SK-N-SH (cell line): ENCODE data around the gene LGR6. TPM values are rescaled to one million over a fixed set of nuclear protein-coding genes. Genes with fewer than 3 reads are reported as not detected.

ENCODE experiments used
- CTCF ChIA-PET: fragments of 300-600, 350-600 bp; formaldehyde crosslinking; extraction: SDS; loops from one replicate; lab custom pipeline; 2021; lab: Yijun Ruan, JAX
- POLR2A ChIA-PET: fragments of 350-600 bp; sonication (Branson Sonifier 250); formaldehyde crosslinking; extraction: SDS; loops from one replicate; lab custom pipeline; 2020; ENCODE audit warnings: antibody characterized with exemption, inconsistent platforms; lab: Yijun Ruan, JAX
- DNase-seq: peaks from one replicate; pipeline ENCODE4 v3.0.0; 2012
- H2AFZ ChIP-seq: fragments of 200-600 bp; sonication (generic); 2 replicates; pipeline ENCODE4 v1.8.1; 2016; ENCODE audit warnings: antibody characterized with exemption, mild to moderate bottlenecking, low read depth
- H3F3A ChIP-seq: fragments of 200-600 bp; sonication (generic); replicated peaks from 2 replicates; pipeline ENCODE3; 2016; ENCODE audit warnings: antibody characterized with exemption, mild to moderate bottlenecking; ENCODE audit not compliant: insufficient read depth
- H3K27ac ChIP-seq, 2 experiments: fragments of 200-500 bp in 1 of 2; fragments of 200-600 bp in 1 of 2; sonication (Bioruptor generic) in 1 of 2; sonication (generic), shearing (Covaris generic) in 1 of 2; 2 replicates each; pipeline versions ENCODE4 v1.5.1 to v1.6.1; 2014 to 2016; ENCODE audit warnings: low read depth in 2 of 2, inconsistent platforms in 1 of 2, low read length in 1 of 2, mild to moderate bottlenecking in 1 of 2, mixed read lengths in 1 of 2
- H3K27me3 ChIP-seq: fragments of 200-600 bp; sonication (generic), shearing (Covaris generic); 2 replicates; pipeline ENCODE4 v1.6.1; 2016; ENCODE audit warnings: mixed run types; ENCODE audit not compliant: insufficient read depth
- H3K36me3 ChIP-seq, 2 experiments: fragments of 200-500 bp in 1 of 2; fragments of 200-600 bp in 1 of 2; sonication (Bioruptor generic) in 1 of 2; sonication (generic) in 1 of 2; replicated peaks in 1 of 2; 2 replicates each; pipeline versions ENCODE3 to v1.5.1; 2014 to 2016; ENCODE audit warnings: low read length in 1 of 2, mild to moderate bottlenecking in 1 of 2; ENCODE audit not compliant: insufficient read depth in 2 of 2, control insufficient read depth in 1 of 2
- H3K4me1 ChIP-seq, 2 experiments: fragments of 200-500 bp in 1 of 2; fragments of 200-600 bp in 1 of 2; sonication (Bioruptor generic) in 1 of 2; sonication (generic), shearing (Covaris generic) in 1 of 2; 2 replicates each; pipeline versions ENCODE4 v1.5.1 to v1.6.1; 2014 to 2016; ENCODE audit warnings: low read depth in 1 of 2, low read length in 1 of 2, mixed run types in 1 of 2; ENCODE audit not compliant: insufficient read depth in 2 of 2, control insufficient read depth in 1 of 2
- H3K4me2 ChIP-seq: fragments of 200-600 bp; sonication (generic), shearing (Covaris generic); 2 replicates; pipeline ENCODE4 v1.6.1; 2017; ENCODE audit warnings: mixed run types
- H3K4me3 ChIP-seq, 2 experiments: fragments of 200-500 bp in 1 of 2; fragments of 200-600 bp in 1 of 2; sonication (Bioruptor generic) in 1 of 2; sonication (generic), shearing (Covaris generic) in 1 of 2; 2 replicates each; pipeline versions ENCODE4 v1.5.1 to v1.8.1; 2014 to 2016; ENCODE audit warnings: low read depth in 2 of 2, inconsistent platforms in 1 of 2, low read length in 1 of 2, mild to moderate bottlenecking in 1 of 2, mixed read lengths in 1 of 2, moderate library complexity in 1 of 2
- H3K79me2 ChIP-seq: fragments of 200-600 bp; sonication (generic); 2 replicates; pipeline ENCODE4 v1.8.1; 2017; ENCODE audit warnings: mild to moderate bottlenecking; ENCODE audit not compliant: insufficient read depth
- H3K9ac ChIP-seq: fragments of 200-600 bp; sonication (generic); 2 replicates; pipeline ENCODE4 v1.6.1; 2017; ENCODE audit warnings: mixed run types
- H3K9me2 ChIP-seq: fragments of 200-600 bp; sonication (generic); 2 replicates; pipeline ENCODE4 v1.6.1; 2017; ENCODE audit warnings: mixed run types
- H3K9me3 ChIP-seq: fragments of 200-600 bp; sonication (generic); 2 replicates; pipeline ENCODE4 v1.6.1; 2017; ENCODE audit warnings: mixed run types, mild to moderate bottlenecking, moderate library complexity
- H4K20me1 ChIP-seq: fragments of 200-600 bp; sonication (generic); 2 replicates; pipeline ENCODE4 v1.6.1; 2017; ENCODE audit warnings: mild to moderate bottlenecking, mixed run types; ENCODE audit not compliant: insufficient read depth
- CHD2 ChIP-seq: fragments of 150-350 bp; IDR thresholded peaks from 2 replicates; pipeline ENCODE4 v1.6.1; 2018; ENCODE audit warnings: low read length; ENCODE audit not compliant: partially characterized antibody
- ELF1 ChIP-seq: IDR thresholded peaks from 2 replicates; pipeline ENCODE4 v1.4.0; 2012
- EP300 ChIP-seq, 2 experiments: IDR thresholded peaks; 2 replicates each; pipeline versions ENCODE4 v1.4.0 to v1.6.1; 2012; ENCODE audit warnings: borderline replicate concordance in 1 of 2, low read depth in 1 of 2, low read length in 1 of 2
- EZH2phosphoT487 ChIP-seq: fragments of 200-600 bp; sonication (generic); IDR thresholded peaks from 2 replicates; pipeline ENCODE4 v1.6.1; 2017; ENCODE audit warnings: low read depth, mixed run types, mild to moderate bottlenecking, antibody characterized with exemption, moderate library complexity, borderline replicate concordance
- FOXJ3 ChIP-seq: sonication (generic); formaldehyde crosslinking; IDR thresholded peaks from 2 replicates; pipeline ENCODE4 v1.5.1; 2020; ENCODE audit warnings: mild to moderate bottlenecking, missing genetic modification reagents
- GABPA ChIP-seq: IDR thresholded peaks from 2 replicates; pipeline ENCODE4 v1.4.0; 2012; ENCODE audit warnings: low read depth, mild to moderate bottlenecking
- JUND ChIP-seq: IDR thresholded peaks from 2 replicates; pipeline ENCODE4 v1.4.0; 2012
- MEF2A ChIP-seq: IDR thresholded peaks from 2 replicates; pipeline ENCODE4 v1.4.0; 2012; ENCODE audit warnings: low read depth, borderline replicate concordance
- MXI1 ChIP-seq: IDR thresholded peaks from 2 replicates; pipeline ENCODE4 v1.6.1; 2012; ENCODE audit warnings: mild to moderate bottlenecking, low read depth, low read length, improper control_type of control experiment
- NFIC ChIP-seq: IDR thresholded peaks from 2 replicates; pipeline ENCODE4 v1.4.0; 2012; ENCODE audit warnings: borderline replicate concordance
- NRF1 ChIP-seq: IDR thresholded peaks from 2 replicates; pipeline ENCODE4 v1.6.1; 2012; ENCODE audit warnings: low read depth, mild to moderate bottlenecking, low read length
- POLR2AphosphoS5 ChIP-seq: IDR thresholded peaks from 2 replicates; pipeline ENCODE4 v1.6.1; 2012; ENCODE audit warnings: low read depth, low read length
- RAD21 ChIP-seq: IDR thresholded peaks from 2 replicates; pipeline ENCODE4 v1.6.1; 2012; ENCODE audit warnings: mild to moderate bottlenecking, low read length
- RCOR1 ChIP-seq: fragments of 150-350 bp; IDR thresholded peaks from 2 replicates; pipeline ENCODE4 v1.6.1; 2017; ENCODE audit warnings: antibody characterized with exemption, low read length
- RFX5 ChIP-seq: IDR thresholded peaks from 2 replicates; pipeline ENCODE4 v1.6.1; 2012; ENCODE audit warnings: mild to moderate bottlenecking, improper control_type of control experiment, low read length
- SIN3A ChIP-seq: IDR thresholded peaks from 2 replicates; pipeline ENCODE4 v1.6.1; 2012; ENCODE audit warnings: low read depth, mild to moderate bottlenecking, low read length, moderate library complexity, borderline replicate concordance
- SMC3 ChIP-seq: IDR thresholded peaks from 2 replicates; pipeline ENCODE4 v1.6.1; 2012; ENCODE audit warnings: low read depth, low read length, improper control_type of control experiment
- TAF1 ChIP-seq: IDR thresholded peaks from 2 replicates; pipeline ENCODE4 v1.6.1; 2012; ENCODE audit warnings: low read depth, mild to moderate bottlenecking, low read length, moderate library complexity, borderline replicate concordance
- TCF12 ChIP-seq: IDR thresholded peaks from 2 replicates; pipeline ENCODE4 v1.4.0; 2012
- USF1 ChIP-seq: IDR thresholded peaks from 2 replicates; pipeline ENCODE4 v1.4.0; 2012; ENCODE audit warnings: low read depth, borderline replicate concordance
- USF2 ChIP-seq: fragments of 150-350 bp; IDR thresholded peaks from 2 replicates; pipeline ENCODE4 v1.6.1; 2017; ENCODE audit warnings: antibody characterized with exemption, low read length, low read depth, borderline replicate concordance
- YY1 ChIP-seq: IDR thresholded peaks from 2 replicates; pipeline ENCODE4 v1.4.0; 2012; ENCODE audit warnings: low read depth, mild to moderate bottlenecking
- ZBTB33 ChIP-seq: IDR thresholded peaks from 2 replicates; pipeline ENCODE4 v1.4.0; 2012; ENCODE audit warnings: low read depth, borderline replicate concordance
- WGBS: methylation state at CpG from one replicate; pipeline ENCODE4 v1.1.6; 2017; ENCODE audit warnings: low lambda C conversion rate; 5-methylcytosine and 5-hydroxymethylcytosine counted together
- polyA plus RNA-seq, 3 experiments: library from polyadenylated mRNA; depleted of rRNA; stranded (reverse); fragments of >200 nt; gene quantifications; 2 replicates each; pipeline ENCODE4 v1.2.3, GENCODE V29; 2012

The LGR6 gene
- polyA plus RNA-seq, 1 of the 3 experiments (the other 2 are of a cell fraction): 0.03 TPM

GRCh38 chr1:202249846-202250245 lies 56.2 kb downstream of the LGR6 start:
- no peak for DNase-seq
- TF ChIP-seq MEF2A (no peak), NRF1 (no peak), RCOR1 (no peak), CHD2 (no peak), TCF12 (no peak), JUND (no peak), SMC3 (no peak), FOXJ3 (CRISPR knock-in tag) (no peak), SIN3A (no peak), RAD21 (no peak), RFX5 (no peak), USF1 (no peak), POLR2AphosphoS5 (no peak), GABPA (no peak)
- no peaks in the 10 kb centered on the region for H3K9me2 ChIP-seq
- CTCF ChIA-PET: interaction anchor here (0.7 to 2.5 kb wide), 3 partner anchors 13 to 66 kb away, joined by 3 to 12 read pairs (median 5); partner anchors contain the start of gene LGR6
- H3F3A ChIP-seq: no peaks in the 10 kb centered on the region
- H3K4me1 ChIP-seq: peaks cover 0 to 6% of the 10 kb centered on the region in 2 experiments; a peak in 1 of 4 replicates
- H3K4me3 ChIP-seq: no peak overlapping the region
- no peaks in the 10 kb centered on the region for H3K36me3 ChIP-seq
- H3K27me3 ChIP-seq: peaks cover 13% of the 10 kb centered on the region
- POLR2A ChIA-PET: no interaction called here
- no peak overlapping the region for H3K4me2 ChIP-seq
- H3K27ac ChIP-seq: no peak overlapping the region
- 91% methylated on average over 2 of the region's 2 CpGs for WGBS
- no peaks in the 10 kb centered on the region for H3K9me3 ChIP-seq
- no peaks in the 10 kb centered on the region for H4K20me1 ChIP-seq
- no peaks in the 10 kb centered on the region for H3K79me2 ChIP-seq
- H2AFZ ChIP-seq: no peak overlapping the region
- no peak overlapping the region for H3K9ac ChIP-seq

- ChIA-PET POLR2A (no interaction called here), CTCF (interaction anchor here (1.4 to 2.5 kb wide), 3 partner anchors 14 to 58 kb away, joined by 5 to 12 read pairs (median 7); partner anchors contain the start of gene LGR6)
- no peaks in the 10 kb centered on the region for H3K79me2 ChIP-seq
- no peak overlapping the region for H2AFZ ChIP-seq
- no peaks in the 10 kb centered on the region for H3K36me3 ChIP-seq
- no peaks in the 10 kb centered on the region for H4K20me1 ChIP-seq
- no peak overlapping the region for H3K27ac ChIP-seq
- no peaks in the 10 kb centered on the region for H3F3A ChIP-seq
- H3K4me1 ChIP-seq: peaks cover 0 to 6% of the 10 kb centered on the region in 2 experiments; a peak in 1 of 4 replicates
- no peak overlapping the region for H3K4me2 ChIP-seq
- no peaks in the 10 kb centered on the region for H3K9me2 ChIP-seq
- no peak overlapping the region for H3K4me3 ChIP-seq
- peaks cover 13% of the 10 kb centered on the region for H3K27me3 ChIP-seq
- no peak for DNase-seq
- 79% methylated on average over 10 of the region's 10 CpGs for WGBS
- no peak overlapping the region for H3K9ac ChIP-seq
- H3K9me3 ChIP-seq: no peaks in the 10 kb centered on the region
- TF ChIP-seq ELF1 (no peak), NFIC (no peak), MXI1 (no peak), ZBTB33 (no peak), RFX5 (no peak), EZH2phosphoT487 (no peak), USF2 (no peak), SIN3A (no peak), TCF12 (no peak), EP300 (IDR thresholded peaks at IDR 0.05; ENCODE audit: borderline replicate concordance in 1 of 2, low read depth in 1 of 2, low read length in 1 of 2) (no peak), YY1 (no peak), RAD21 (no peak), RCOR1 (no peak), MEF2A (no peak), FOXJ3 (CRISPR knock-in tag) (no peak), TAF1 (no peak)
Observed at GRCh38 chr1:202250982-202251381, 57.4 kb downstream of the LGR6 start.
